ENCODE data around the gene STIP1. TPM values are rescaled to one million over a fixed set of nuclear protein-coding genes. Genes with fewer than 3 reads are reported as not detected.

Gene STIP1
- total RNA-seq, 1 experiment from 2014 or later: 283 TPM

GRCh38 chr11:64170419-64170818 lies 15.6 kb upstream of the STIP1 start:
- Histone ChIP-seq H3K36me3 (no peaks in the 10 kb centered on the region), H3K27me3 (no peaks in the 10 kb centered on the region), H3K4me3 (no peak overlapping the region), H3K9me3 (replicated peaks) (no peaks in the 10 kb centered on the region), H3K4me1 (no peaks in the 10 kb centered on the region), H3K27ac (no peak overlapping the region)
- DNase-seq: no peak

GRCh38 chr11:64173616-64174355 lies 12.2 kb upstream of the STIP1 start:
- no peaks in the 10 kb centered on the region for H3K4me1 ChIP-seq
- DNase-seq: no peak
- no peaks in the 10 kb centered on the region for H3K36me3 ChIP-seq
- no peak overlapping the region for H3K4me3 ChIP-seq
- H3K9me3 ChIP-seq (replicated peaks): no peaks in the 10 kb centered on the region
- no peak overlapping the region for H3K27ac ChIP-seq
- no peaks in the 10 kb centered on the region for H3K27me3 ChIP-seq

- DNase-seq: no peak
- Histone ChIP-seq H3K27me3 (no peaks in the 10 kb centered on the region), H3K4me1 (peaks cover 8% of the 10 kb centered on the region), H3K4me3 (no peak overlapping the region), H3K9me3 (replicated peaks) (no peaks in the 10 kb centered on the region), H3K36me3 (no peaks in the 10 kb centered on the region), H3K27ac (no peak overlapping the region)
Measured at GRCh38 chr11:64176751-64177150, 9.2 kb upstream of the STIP1 start.

DNA sequence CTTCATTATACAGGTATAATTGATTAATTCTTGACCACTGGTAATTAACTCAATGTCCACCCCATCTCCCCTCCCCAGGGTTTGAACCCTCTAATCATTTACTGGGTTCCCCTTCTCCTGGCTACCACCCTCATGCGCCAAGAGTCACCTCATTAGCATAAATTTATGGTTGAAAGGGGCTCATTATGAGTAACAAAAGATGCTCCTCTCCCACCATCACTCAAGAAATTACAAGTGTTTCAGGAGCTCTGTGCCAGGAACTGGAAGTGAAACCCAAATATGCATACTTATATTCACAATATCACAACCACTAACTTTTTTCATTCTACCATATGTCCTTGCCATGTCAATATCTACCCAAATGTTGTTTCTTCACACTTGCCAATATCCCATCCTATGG lies 7.8 kb upstream of the STIP1 start:
- no peak overlapping the region for H3K4me3 ChIP-seq
- peaks cover 10% of the 10 kb centered on the region for H3K4me1 ChIP-seq

GRCh38 chr11:64178951-64179639 lies 6.9 kb upstream of the STIP1 start:
- Histone ChIP-seq H3K27me3 (no peaks in the 10 kb centered on the region), H3K4me3 (no peak overlapping the region), H3K9me3 (replicated peaks) (no peaks in the 10 kb centered on the region), H3K27ac (no peak overlapping the region), H3K36me3 (no peaks in the 10 kb centered on the region), H3K4me1 (peaks cover 10% of the 10 kb centered on the region)
- no peak for DNase-seq

More for the DNA sequence above, 7.8 kb upstream of the STIP1 start:
- no peak for DNase-seq
- Histone ChIP-seq H3K36me3 (no peaks in the 10 kb centered on the region), H3K27me3 (no peaks in the 10 kb centered on the region), H3K27ac (no peak overlapping the region), H3K9me3 (replicated peaks) (no peaks in the 10 kb centered on the region)

DNA sequence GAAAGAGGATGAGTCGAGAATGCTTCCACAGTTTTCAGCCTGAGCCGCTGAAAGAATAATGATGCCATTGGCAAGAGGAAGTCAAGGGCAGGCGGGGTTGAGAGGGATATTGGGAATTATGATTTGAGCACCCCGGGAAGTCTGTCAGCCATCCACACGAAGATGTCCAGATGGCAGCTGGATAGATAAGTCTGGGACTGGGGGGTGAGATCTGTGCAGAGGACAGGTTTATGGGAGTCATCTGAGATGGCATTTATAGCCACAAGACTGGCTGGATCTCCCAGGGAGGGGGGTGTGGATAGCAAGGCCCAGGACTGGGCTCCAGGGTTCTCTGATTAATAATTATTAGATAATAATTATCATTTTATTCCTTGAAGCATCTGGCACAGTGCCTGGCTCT lies 5.1 kb upstream of the STIP1 start:
- peak overlapping the region; percentile 31; the same call in 1 of the 2 replicates for H3K27ac ChIP-seq
- DNase-seq: peak in 1 of 2 experiments; percentile 37
- H3K9me3 ChIP-seq (replicated peaks): no peaks in the 10 kb centered on the region
- no peaks in the 10 kb centered on the region for H3K36me3 ChIP-seq
- no peaks in the 10 kb centered on the region for H3K27me3 ChIP-seq
- peaks cover 10% of the 10 kb centered on the region for H3K4me1 ChIP-seq
- H3K4me3 ChIP-seq: peak overlapping the region; percentile 9; the same call in 1 of the 2 replicates

GRCh38 chr11:64181506-64182411 lies 4.2 kb upstream of the STIP1 start:
- Histone ChIP-seq H3K27me3 (no peaks in the 10 kb centered on the region), H3K36me3 (no peaks in the 10 kb centered on the region), H3K27ac (peak overlapping the region; percentile 31; the same call in 1 of the 2 replicates), H3K9me3 (replicated peaks) (no peaks in the 10 kb centered on the region), H3K4me1 (peaks cover 10% of the 10 kb centered on the region), H3K4me3 (peak overlapping the region; percentile 9; the same call in 1 of the 2 replicates)
- DNase-seq: peak; percentile 92 to 94

DNA sequence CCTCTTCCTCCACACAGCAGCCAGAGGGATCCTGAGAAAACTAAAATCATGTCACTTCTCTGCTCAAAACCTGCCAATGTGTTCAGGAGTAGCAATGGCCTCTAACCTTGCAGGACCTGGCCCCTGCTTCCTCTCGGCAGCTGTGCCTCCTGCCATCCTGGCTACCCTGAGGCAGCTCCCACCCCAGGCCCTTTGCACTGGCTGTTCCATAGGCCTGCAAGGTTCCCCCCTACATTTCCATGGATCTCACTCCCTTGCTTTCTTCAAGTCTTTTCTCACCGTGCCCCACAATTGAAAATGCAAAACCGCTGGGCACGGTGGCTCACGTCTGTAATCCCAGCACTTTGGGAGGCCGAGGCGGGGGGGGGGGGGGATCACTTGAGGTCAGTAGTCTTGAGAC lies 2.1 kb upstream of the STIP1 start:
- no peak for DNase-seq
- Histone ChIP-seq H3K27ac (no peak overlapping the region), H3K9me3 (replicated peaks) (no peaks in the 10 kb centered on the region), H3K36me3 (peaks cover 7% of the 10 kb centered on the region), H3K4me1 (peaks cover 10% of the 10 kb centered on the region), H3K4me3 (no peak overlapping the region), H3K27me3 (no peaks in the 10 kb centered on the region)

- H3K4me1 ChIP-seq: peaks cover 10% of the 10 kb centered on the region
- H3K27me3 ChIP-seq: no peaks in the 10 kb centered on the region
- H3K9me3 ChIP-seq (replicated peaks): no peaks in the 10 kb centered on the region
- H3K27ac ChIP-seq: peak overlapping the region; percentile 67
- DNase-seq: no peak
- peak overlapping the region; percentile 71 for H3K4me3 ChIP-seq
- peaks cover 9% of the 10 kb centered on the region for H3K36me3 ChIP-seq
Measured at GRCh38 chr11:64185175-64185692, 737 bp upstream of the STIP1 start.

GRCh38 chr11:64186492-64187165 lies 658 bp downstream of the STIP1 start:
- H3K27me3 ChIP-seq: no peaks in the 10 kb centered on the region
- peaks cover 4% of the 10 kb centered on the region; the same call in 1 of the 2 replicates for H3K4me1 ChIP-seq
- H3K9me3 ChIP-seq (replicated peaks): no peaks in the 10 kb centered on the region
- H3K36me3 ChIP-seq: peaks cover 15% of the 10 kb centered on the region
- H3K4me3 ChIP-seq: no peak overlapping the region
- H3K27ac ChIP-seq: no peak overlapping the region
- no peak for DNase-seq

DNA sequence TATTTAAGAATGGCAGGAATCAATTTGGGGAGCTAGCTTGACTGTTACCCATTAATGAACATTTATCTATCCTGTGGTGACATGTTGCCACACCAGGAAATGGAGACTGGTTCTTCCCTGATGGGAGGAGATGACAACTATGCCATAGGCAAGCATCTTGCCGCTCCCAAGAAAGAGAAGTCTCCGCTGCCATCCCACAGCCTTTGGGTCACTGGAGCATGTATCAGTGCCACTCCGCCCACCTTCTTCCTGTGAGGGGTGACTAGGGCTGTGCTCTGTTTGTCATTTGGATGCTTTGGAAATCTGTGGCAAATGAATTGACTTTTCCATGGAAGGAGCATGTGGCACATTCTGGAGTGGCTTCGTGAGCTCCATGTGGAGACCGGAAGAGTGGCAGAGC lies 6.5 kb downstream of the STIP1 start:
- no peaks in the 10 kb centered on the region for H3K4me1 ChIP-seq
- H3K36me3 ChIP-seq: peaks cover 68% of the 10 kb centered on the region
- H3K9me3 ChIP-seq (replicated peaks): no peaks in the 10 kb centered on the region
- H3K27me3 ChIP-seq: no peaks in the 10 kb centered on the region
- DNase-seq: no peak
- H3K4me3 ChIP-seq: no peak overlapping the region
- no peak overlapping the region for H3K27ac ChIP-seq

DNA sequence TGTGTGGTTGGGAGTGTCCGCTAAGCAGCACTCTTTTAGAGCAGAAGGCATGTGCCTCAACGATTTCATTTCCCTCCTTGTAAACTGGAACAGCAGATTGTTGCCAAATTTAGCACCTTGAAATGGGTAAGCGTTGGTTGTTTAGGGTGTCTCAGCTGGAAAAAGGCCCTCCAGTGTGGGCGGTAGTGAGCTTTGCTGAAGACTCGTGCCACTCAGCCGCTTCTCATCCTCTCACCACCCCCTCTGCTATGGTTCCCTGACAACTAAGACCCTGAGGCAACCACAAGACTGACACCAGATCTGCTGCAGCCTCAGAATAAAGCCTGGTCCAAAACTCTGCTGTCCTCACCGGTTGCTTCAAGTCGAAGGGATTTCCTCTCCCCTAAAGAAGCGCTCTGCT lies 10.7 kb downstream of the STIP1 start:
- no peak for DNase-seq
- H3K27ac ChIP-seq: no peak overlapping the region
- no peaks in the 10 kb centered on the region for H3K27me3 ChIP-seq
- peaks cover 87% of the 10 kb centered on the region for H3K36me3 ChIP-seq
- no peaks in the 10 kb centered on the region for H3K4me1 ChIP-seq
- H3K4me3 ChIP-seq: no peak overlapping the region
- H3K9me3 ChIP-seq (replicated peaks): no peaks in the 10 kb centered on the region

- H3K27me3 ChIP-seq: no peaks in the 10 kb centered on the region
- H3K36me3 ChIP-seq: peaks cover 90% of the 10 kb centered on the region
Measured at GRCh38 chr11:64198511-64198910, 12.5 kb downstream of the STIP1 start.

GRCh38 chr11:64201543-64201942 lies 15.6 kb downstream of the STIP1 start:
- peaks cover 85% of the 10 kb centered on the region for H3K36me3 ChIP-seq
- no peak for DNase-seq
- no peak overlapping the region for H3K4me3 ChIP-seq
- no peak overlapping the region for H3K27ac ChIP-seq
- no peaks in the 10 kb centered on the region for H3K27me3 ChIP-seq
- H3K4me1 ChIP-seq: peaks cover 27% of the 10 kb centered on the region
- no peaks in the 10 kb centered on the region for H3K9me3 ChIP-seq (replicated peaks)

More at GRCh38 chr11:64198511-64198910, 12.5 kb downstream of the STIP1 start:
- DNase-seq: no peak
- no peak overlapping the region for H3K27ac ChIP-seq
- no peaks in the 10 kb centered on the region for H3K4me1 ChIP-seq
- H3K9me3 ChIP-seq (replicated peaks): no peaks in the 10 kb centered on the region
- H3K4me3 ChIP-seq: no peak overlapping the region
